HUES64 (cell line): Measurements from ENCODE around the gene ITSN1.

ENCODE experiments used
- H3K27ac ChIP-seq: 2 replicates; pipeline ENCODE4 v1.7.0; 2013; ENCODE audit warnings: low read depth, low read length, inconsistent platforms
- H3K27me3 ChIP-seq: 2 replicates; pipeline ENCODE4 v1.6.1; 2013; ENCODE audit warnings: mild to moderate bottlenecking, low read length; ENCODE audit not compliant: insufficient read depth
- H3K36me3 ChIP-seq: 2 replicates; pipeline ENCODE4 v1.6.1; 2013; ENCODE audit warnings: mild to moderate bottlenecking, low read length; ENCODE audit not compliant: insufficient read depth
- H3K4me1 ChIP-seq: 2 replicates; pipeline ENCODE4 v1.6.1; 2013; ENCODE audit warnings: mild to moderate bottlenecking, low read length, moderate library complexity; ENCODE audit not compliant: insufficient read depth
- H3K4me3 ChIP-seq: 2 replicates; pipeline ENCODE4 v1.5.1; 2013; ENCODE audit warnings: mild to moderate bottlenecking, low read length, moderate library complexity
- H3K9ac ChIP-seq: 2 replicates; pipeline ENCODE4 v1.6.1; 2013; ENCODE audit warnings: mild to moderate bottlenecking, low read depth, low read length
- H3K9me3 ChIP-seq: 2 replicates; pipeline ENCODE4 v1.6.1; 2013; ENCODE audit warnings: low read depth, low read length; ENCODE audit not compliant: insufficient read depth
- WGBS: fragments of 150-250, 120-280 bp; methylation state at CpG from one replicate; pipeline ENCODE4 v1.1.7; 2013; ENCODE audit warnings: missing lambda C conversion rate; 5-methylcytosine and 5-hydroxymethylcytosine counted together

Gene ITSN1

GRCh38 chr21:33734291-33734690 is 92.0 kb downstream of the ITSN1 start:
- Histone ChIP-seq H3K9me3 (no peaks in the 10 kb centered on the region), H3K36me3 (peaks cover 30% of the 10 kb centered on the region), H3K9ac (no peak overlapping the region), H3K27me3 (no peaks in the 10 kb centered on the region), H3K4me3 (no peak overlapping the region), H3K4me1 (peaks cover 24% of the 10 kb centered on the region), H3K27ac (no peak overlapping the region)
- WGBS, result 100% methylated on average over 2 of the region's 3 CpGs

- Histone ChIP-seq H3K4me1 (peaks cover 19% of the 10 kb centered on the region), H3K27ac (no peak overlapping the region), H3K36me3 (peaks cover 30% of the 10 kb centered on the region), H3K9ac (no peak overlapping the region), H3K27me3 (no peaks in the 10 kb centered on the region), H3K9me3 (no peaks in the 10 kb centered on the region), H3K4me3 (no peak overlapping the region)
- 85% methylated on average over 2 of the region's 2 CpGs for WGBS
These were observed 92.5 kb downstream of the ITSN1 start for GRCh38 chr21:33734818-33735217.

DNA sequence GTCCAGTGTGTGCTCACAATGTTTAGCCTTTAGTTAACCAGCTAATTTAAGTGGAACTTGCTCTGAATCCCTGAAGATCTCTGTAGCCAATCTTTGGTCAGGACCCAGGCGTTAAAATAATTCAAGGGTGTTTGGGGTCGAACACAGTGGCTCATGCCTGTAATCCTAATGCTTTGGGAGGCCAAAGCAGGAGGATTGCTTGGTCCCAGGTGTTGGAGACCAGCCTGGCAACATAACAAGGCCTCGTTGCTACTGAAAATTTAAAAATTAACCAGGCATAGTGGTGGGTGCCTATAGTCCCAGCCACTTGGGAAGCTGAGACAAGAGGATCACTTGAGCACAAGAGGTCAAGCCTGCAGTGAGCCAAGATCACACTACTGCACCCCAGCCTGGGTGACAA is 94.3 kb downstream of the ITSN1 start:
- Histone ChIP-seq H3K36me3 (peaks cover 30% of the 10 kb centered on the region), H3K9ac (no peak overlapping the region), H3K27me3 (no peaks in the 10 kb centered on the region), H3K4me1 (peaks cover 9% of the 10 kb centered on the region; the same call in 1 of the 2 replicates), H3K27ac (no peak overlapping the region), H3K9me3 (no peaks in the 10 kb centered on the region), H3K4me3 (no peak overlapping the region)
- WGBS, result 93% methylated on average over 3 of the region's 3 CpGs

- Histone ChIP-seq H3K27ac (no peak overlapping the region), H3K4me3 (no peak overlapping the region), H3K9me3 (no peaks in the 10 kb centered on the region), H3K4me1 (no peaks in the 10 kb centered on the region), H3K27me3 (no peaks in the 10 kb centered on the region), H3K36me3 (peaks cover 43% of the 10 kb centered on the region), H3K9ac (no peak overlapping the region)
- WGBS, result 87% methylated on average over 5 of the region's 5 CpGs
These were observed 97.4 kb downstream of the ITSN1 start for GRCh38 chr21:33739701-33740100.

DNA sequence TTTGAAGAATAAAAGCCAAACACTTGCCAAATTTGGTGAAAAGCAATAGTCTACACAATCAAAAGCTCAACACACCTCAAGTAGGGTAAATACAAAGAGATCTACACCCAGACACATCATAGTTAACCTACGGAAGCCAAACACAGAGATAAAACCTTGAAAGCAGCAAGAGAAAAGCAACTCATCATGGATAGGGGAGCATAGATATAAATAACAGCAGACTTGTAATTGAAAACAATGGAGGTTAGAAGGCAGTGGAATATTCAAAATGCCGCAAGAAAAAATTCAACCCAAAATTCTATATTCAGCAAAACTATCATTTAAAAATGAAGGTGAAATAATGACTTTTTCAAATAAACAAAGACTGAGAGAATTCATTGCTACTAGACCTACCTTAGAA is 105.1 kb downstream of the ITSN1 start:
- Histone ChIP-seq H3K36me3 (peaks cover 68% of the 10 kb centered on the region), H3K9ac (no peak overlapping the region), H3K4me3 (no peak overlapping the region), H3K27ac (no peak overlapping the region), H3K27me3 (no peaks in the 10 kb centered on the region), H3K4me1 (no peaks in the 10 kb centered on the region), H3K9me3 (no peaks in the 10 kb centered on the region; the same call in 1 of the 2 replicates)
- 100% methylated on average over 1 of the region's 2 CpGs for WGBS

- Histone ChIP-seq H3K36me3 (peaks cover 75% of the 10 kb centered on the region), H3K4me3 (no peak overlapping the region), H3K4me1 (no peaks in the 10 kb centered on the region), H3K9me3 (no peaks in the 10 kb centered on the region; the same call in 1 of the 2 replicates), H3K27ac (no peak overlapping the region), H3K27me3 (no peaks in the 10 kb centered on the region), H3K9ac (no peak overlapping the region)
- WGBS, result 96% methylated on average over 2 of the region's 3 CpGs
These were observed 106.6 kb downstream of the ITSN1 start for GRCh38 chr21:33748903-33749302.

DNA sequence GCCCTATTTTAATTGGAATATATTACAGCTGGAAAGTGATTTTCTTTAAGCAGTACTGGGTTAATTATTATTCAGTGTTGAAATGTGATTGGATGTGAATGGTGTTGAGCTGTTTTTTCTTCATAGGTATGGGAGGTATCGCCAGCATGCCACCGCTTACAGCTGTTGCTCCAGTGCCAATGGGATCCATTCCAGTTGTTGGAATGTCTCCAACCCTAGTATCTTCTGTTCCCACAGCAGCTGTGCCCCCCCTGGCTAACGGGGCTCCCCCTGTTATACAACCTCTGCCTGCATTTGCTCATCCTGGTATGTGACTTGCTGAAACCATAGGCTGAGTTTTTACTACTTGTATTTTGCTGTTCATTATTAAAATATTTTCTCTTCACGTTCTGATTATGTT is 107.7 kb downstream of the ITSN1 start:
- H3K9ac ChIP-seq, result no peak overlapping the region
- no peaks in the 10 kb centered on the region; the same call in 1 of the 2 replicates for H3K9me3 ChIP-seq
- no peak overlapping the region for H3K27ac ChIP-seq
- H3K4me1 ChIP-seq, result no peaks in the 10 kb centered on the region
- H3K36me3 ChIP-seq, result peaks cover 71% of the 10 kb centered on the region
- H3K4me3 ChIP-seq, result no peak overlapping the region
- 95% methylated on average over 3 of the region's 4 CpGs for WGBS
- H3K27me3 ChIP-seq, result no peaks in the 10 kb centered on the region

- WGBS, result 94% methylated on average over 1 of the region's 1 CpG
- Histone ChIP-seq H3K27me3 (no peaks in the 10 kb centered on the region), H3K36me3 (peaks cover 68% of the 10 kb centered on the region), H3K4me1 (no peaks in the 10 kb centered on the region), H3K9me3 (no peaks in the 10 kb centered on the region; the same call in 1 of the 2 replicates), H3K4me3 (no peak overlapping the region), H3K27ac (no peak overlapping the region), H3K9ac (no peak overlapping the region)
These were observed 108.8 kb downstream of the ITSN1 start for GRCh38 chr21:33751120-33751519.

GRCh38 chr21:33751533-33751932 is 109.2 kb downstream of the ITSN1 start:
- H3K27me3 ChIP-seq, result no peaks in the 10 kb centered on the region
- no peaks in the 10 kb centered on the region for H3K9me3 ChIP-seq
- peaks cover 68% of the 10 kb centered on the region for H3K36me3 ChIP-seq
- H3K4me3 ChIP-seq, result no peak overlapping the region
- H3K4me1 ChIP-seq, result no peaks in the 10 kb centered on the region
- H3K9ac ChIP-seq, result no peak overlapping the region
- H3K27ac ChIP-seq, result no peak overlapping the region

GRCh38 chr21:33752260-33752659 is 110.0 kb downstream of the ITSN1 start:
- no peak overlapping the region for H3K27ac ChIP-seq
- WGBS, result 96% methylated on average over 1 of the region's 2 CpGs

DNA sequence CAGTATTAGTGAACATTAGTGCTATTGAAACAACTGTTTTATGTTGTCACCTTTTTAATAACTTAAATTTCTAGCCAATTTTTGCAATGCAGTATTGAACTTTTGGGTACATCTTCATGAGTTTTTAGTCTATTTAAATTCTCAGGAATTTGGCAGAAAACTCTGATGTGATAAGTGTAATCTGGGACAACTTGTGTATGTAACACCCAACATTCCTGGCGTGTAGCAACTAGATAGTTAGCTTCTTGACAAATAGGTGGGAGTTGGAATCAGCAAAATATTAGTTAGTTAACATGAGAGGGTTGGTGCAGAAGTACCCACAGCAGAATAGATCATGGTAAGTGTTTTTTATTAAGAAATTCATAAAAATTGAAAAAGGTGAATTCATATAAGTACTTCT is 111.6 kb downstream of the ITSN1 start:
- 94% methylated on average over 1 of the region's 1 CpG for WGBS

More at GRCh38 chr21:33752260-33752659, 110.0 kb downstream of the ITSN1 start:
- no peak overlapping the region for H3K9ac ChIP-seq
- no peaks in the 10 kb centered on the region for H3K4me1 ChIP-seq
- H3K36me3 ChIP-seq, result peaks cover 70% of the 10 kb centered on the region
- no peak overlapping the region for H3K4me3 ChIP-seq
- H3K9me3 ChIP-seq, result no peaks in the 10 kb centered on the region
- no peaks in the 10 kb centered on the region for H3K27me3 ChIP-seq

GRCh38 chr21:33754481-33754880 is 112.2 kb downstream of the ITSN1 start:
- no peak overlapping the region for H3K27ac ChIP-seq
- peaks cover 83% of the 10 kb centered on the region for H3K36me3 ChIP-seq
- no peak overlapping the region for H3K4me3 ChIP-seq
- 94% methylated on average over 4 of the region's 4 CpGs for WGBS
- H3K9ac ChIP-seq, result no peak overlapping the region
- no peaks in the 10 kb centered on the region for H3K27me3 ChIP-seq
- H3K4me1 ChIP-seq, result no peaks in the 10 kb centered on the region
- no peaks in the 10 kb centered on the region for H3K9me3 ChIP-seq

More for the DNA sequence above, 111.6 kb downstream of the ITSN1 start:
- Histone ChIP-seq H3K9ac (no peak overlapping the region), H3K36me3 (peaks cover 78% of the 10 kb centered on the region), H3K27ac (no peak overlapping the region), H3K4me3 (no peak overlapping the region), H3K9me3 (no peaks in the 10 kb centered on the region), H3K4me1 (no peaks in the 10 kb centered on the region), H3K27me3 (no peaks in the 10 kb centered on the region)
